Measurements from ENCODE around the gene ATP6V0D1.

ATP6V0D1 gene

DNA sequence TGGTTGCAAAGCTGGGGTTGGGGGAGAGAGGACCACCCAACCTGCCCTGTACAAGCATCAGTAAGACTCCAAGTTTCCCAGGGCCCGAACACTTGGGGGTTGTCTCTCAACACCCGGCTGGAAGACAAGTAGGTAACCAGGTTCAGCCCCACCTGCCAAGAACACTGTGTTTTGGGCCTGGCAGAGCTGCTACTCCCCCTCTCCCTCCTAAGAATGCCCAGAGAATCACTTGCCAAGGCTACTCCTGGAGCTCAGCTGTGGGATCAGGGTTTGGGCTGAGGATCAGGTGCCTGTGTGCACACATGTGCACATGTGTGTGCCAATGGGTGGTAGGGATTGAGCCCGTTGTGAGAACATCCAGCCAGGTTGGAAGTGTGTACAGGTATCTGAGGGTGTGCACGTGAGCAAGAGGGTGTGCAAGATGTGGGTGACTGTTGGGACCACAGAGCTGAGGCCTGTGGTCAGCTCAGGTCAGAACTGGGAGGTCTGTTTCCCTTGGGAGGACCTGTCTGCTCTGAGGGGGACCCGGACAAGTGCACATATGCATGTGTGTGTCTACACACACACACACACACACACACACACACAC, 47.7 kb downstream of the ATP6V0D1 start:
- no peak overlapping the region for H3K27ac ChIP-seq (ENCODE audit: low read depth, low read length, poor library complexity, severe bottlenecking)
- TF ChIP-seq EZH2 (IDR thresholded peaks at IDR 0.05; ENCODE audit: borderline replicate concordance, low read length): no peak
- TF ChIP-seq, protein P1, sequence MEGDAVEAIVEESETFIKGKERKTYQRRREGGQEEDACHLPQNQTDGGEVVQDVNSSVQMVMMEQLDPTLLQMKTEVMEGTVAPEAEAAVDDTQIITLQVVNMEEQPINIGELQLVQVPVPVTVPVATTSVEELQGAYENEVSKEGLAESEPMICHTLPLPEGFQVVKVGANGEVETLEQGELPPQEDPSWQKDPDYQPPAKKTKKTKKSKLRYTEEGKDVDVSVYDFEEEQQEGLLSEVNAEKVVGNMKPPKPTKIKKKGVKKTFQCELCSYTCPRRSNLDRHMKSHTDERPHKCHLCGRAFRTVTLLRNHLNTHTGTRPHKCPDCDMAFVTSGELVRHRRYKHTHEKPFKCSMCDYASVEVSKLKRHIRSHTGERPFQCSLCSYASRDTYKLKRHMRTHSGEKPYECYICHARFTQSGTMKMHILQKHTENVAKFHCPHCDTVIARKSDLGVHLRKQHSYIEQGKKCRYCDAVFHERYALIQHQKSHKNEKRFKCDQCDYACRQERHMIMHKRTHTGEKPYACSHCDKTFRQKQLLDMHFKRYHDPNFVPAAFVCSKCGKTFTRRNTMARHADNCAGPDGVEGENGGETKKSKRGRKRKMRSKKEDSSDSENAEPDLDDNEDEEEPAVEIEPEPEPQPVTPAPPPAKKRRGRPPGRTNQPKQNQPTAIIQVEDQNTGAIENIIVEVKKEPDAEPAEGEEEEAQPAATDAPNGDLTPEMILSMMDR (IDR thresholded peaks at IDR 0.05; ENCODE audit: low read length): no peak
- H3F3A ChIP-seq (ENCODE audit: insufficient read depth, low read length): no peaks in the 10 kb centered on the region
- H3K9me2 ChIP-seq (ENCODE audit: low read depth, low read length): no peaks in the 10 kb centered on the region
- H3K79me2 ChIP-seq (ENCODE audit: insufficient read depth, low read length): no peaks in the 10 kb centered on the region
- peaks cover 5% of the 10 kb centered on the region for H3K4me1 ChIP-seq (ENCODE audit: insufficient read depth, low read length, severe bottlenecking)
- no peak overlapping the region for H2AFZ ChIP-seq (ENCODE audit: low read length)
- H3K9me3 ChIP-seq (ENCODE audit: low read length): no peaks in the 10 kb centered on the region
- H3K4me3 ChIP-seq (ENCODE audit: low read depth, low read length, poor library complexity, severe bottlenecking): no peak overlapping the region
- H3K9ac ChIP-seq (ENCODE audit: low read length): no peak overlapping the region
- peaks cover 21% of the 10 kb centered on the region; the same call in 1 of the 2 replicates for H3K36me3 ChIP-seq (ENCODE audit: insufficient read depth, low read length)
- H3K27me3 ChIP-seq (ENCODE audit: insufficient read depth, low read length): peaks cover 8% of the 10 kb centered on the region; the same call in 1 of the 2 replicates
- no peak overlapping the region for H3K4me2 ChIP-seq (ENCODE audit: low read length)
- no peaks in the 10 kb centered on the region for H4K20me1 ChIP-seq (ENCODE audit: insufficient read depth, low read length)

DNA sequence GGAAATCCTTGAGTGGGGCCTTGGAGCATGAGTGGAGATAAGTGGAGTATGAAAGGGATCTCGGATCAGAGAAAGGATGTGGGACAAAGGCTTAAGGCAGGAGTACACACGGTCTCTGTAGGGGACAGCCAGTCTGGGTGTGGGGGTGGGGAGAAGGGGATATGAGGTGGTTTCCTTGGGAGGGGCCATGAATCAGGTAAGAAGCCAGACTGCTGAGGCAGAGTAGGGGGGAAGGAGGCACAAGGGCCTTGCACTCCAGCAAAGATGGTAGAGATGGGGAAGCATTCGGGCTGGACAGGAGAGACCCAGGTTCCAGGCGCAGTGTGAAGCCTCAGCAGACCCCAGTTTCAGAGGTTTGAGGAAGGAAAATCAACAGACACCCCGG, 48.5 kb downstream of the ATP6V0D1 start:
- TF ChIP-seq EZH2 (IDR thresholded peaks at IDR 0.05; ENCODE audit: borderline replicate concordance, low read length): no peak
- TF ChIP-seq, protein P1 (IDR thresholded peaks at IDR 0.05; ENCODE audit: low read length): no peak
- Histone ChIP-seq H2AFZ (ENCODE audit: low read length) (no peak overlapping the region), H3K9ac (ENCODE audit: low read length) (no peak overlapping the region), H3K9me3 (ENCODE audit: low read length) (no peaks in the 10 kb centered on the region), H3K4me2 (ENCODE audit: low read length) (no peak overlapping the region), H3K9me2 (ENCODE audit: low read depth, low read length) (no peaks in the 10 kb centered on the region), H3K27ac (ENCODE audit: low read depth, low read length, poor library complexity, severe bottlenecking) (no peak overlapping the region), H3K27me3 (ENCODE audit: insufficient read depth, low read length) (peaks cover 8% of the 10 kb centered on the region; the same call in 1 of the 2 replicates), H3K4me3 (ENCODE audit: low read depth, low read length, poor library complexity, severe bottlenecking) (no peak overlapping the region), H3K36me3 (ENCODE audit: insufficient read depth, low read length) (peaks cover 14% of the 10 kb centered on the region; the same call in 1 of the 2 replicates), H3K79me2 (ENCODE audit: insufficient read depth, low read length) (no peaks in the 10 kb centered on the region), H4K20me1 (ENCODE audit: insufficient read depth, low read length) (no peaks in the 10 kb centered on the region), H3F3A (ENCODE audit: insufficient read depth, low read length) (no peaks in the 10 kb centered on the region), H3K4me1 (ENCODE audit: insufficient read depth, low read length, severe bottlenecking) (peaks cover 5% of the 10 kb centered on the region)

DNA sequence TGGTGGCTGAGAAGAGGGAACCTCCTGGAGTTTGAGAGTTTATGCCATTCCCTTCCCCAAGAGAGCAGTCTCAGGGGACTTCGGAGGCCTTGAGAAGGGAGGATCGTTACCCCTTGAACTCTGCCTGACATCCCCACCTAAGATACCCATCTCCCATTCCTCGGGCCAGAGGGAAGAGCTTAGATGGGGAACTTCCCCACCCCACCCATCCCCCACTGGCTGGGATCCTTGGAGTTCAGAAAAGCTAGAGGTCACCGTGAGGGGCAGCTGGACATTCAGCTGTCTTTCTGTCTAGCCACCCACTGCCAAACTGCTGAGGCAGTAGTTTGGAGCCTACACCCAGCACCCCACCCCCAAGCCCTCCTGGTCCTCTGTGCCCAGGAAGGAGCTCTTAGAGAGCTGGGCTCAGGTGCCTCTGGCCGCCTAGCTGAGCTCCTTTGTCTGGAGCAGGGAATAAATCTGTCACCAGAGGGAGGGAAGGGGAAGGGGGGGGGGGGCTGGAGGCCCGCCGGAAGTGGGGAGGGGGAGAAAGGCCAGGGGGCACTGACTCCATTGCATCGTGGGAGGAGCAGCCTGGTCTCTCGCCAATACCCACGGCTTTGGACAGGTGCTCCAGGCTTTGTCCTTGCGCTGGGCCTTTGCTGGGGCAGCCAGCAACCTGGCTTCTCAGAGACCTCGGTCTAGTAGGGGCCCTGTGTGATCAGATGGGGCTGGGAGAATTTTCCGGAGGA, 49.0 kb downstream of the ATP6V0D1 start:
- Histone ChIP-seq H3K4me2 (ENCODE audit: low read length) (no peak overlapping the region), H3K79me2 (ENCODE audit: insufficient read depth, low read length) (no peaks in the 10 kb centered on the region), H3K27me3 (ENCODE audit: insufficient read depth, low read length) (peaks cover 8% of the 10 kb centered on the region; the same call in 1 of the 2 replicates), H3K4me1 (ENCODE audit: insufficient read depth, low read length, severe bottlenecking) (peaks cover 5% of the 10 kb centered on the region), H4K20me1 (ENCODE audit: insufficient read depth, low read length) (no peaks in the 10 kb centered on the region), H3K9me2 (ENCODE audit: low read depth, low read length) (no peaks in the 10 kb centered on the region), H2AFZ (ENCODE audit: low read length) (no peak overlapping the region), H3K4me3 (ENCODE audit: low read depth, low read length, poor library complexity, severe bottlenecking) (no peak overlapping the region), H3K9me3 (ENCODE audit: low read length) (no peaks in the 10 kb centered on the region), H3K27ac (ENCODE audit: low read depth, low read length, poor library complexity, severe bottlenecking) (no peak overlapping the region), H3K36me3 (ENCODE audit: insufficient read depth, low read length) (peaks cover 8% of the 10 kb centered on the region; the same call in 1 of the 2 replicates), H3K9ac (ENCODE audit: low read length) (no peak overlapping the region), H3F3A (ENCODE audit: insufficient read depth, low read length) (no peaks in the 10 kb centered on the region)
- TF ChIP-seq EZH2 (IDR thresholded peaks at IDR 0.05; ENCODE audit: borderline replicate concordance, low read length): no peak
- TF ChIP-seq, protein P1 (IDR thresholded peaks at IDR 0.05; ENCODE audit: low read length): no peak
